Stimulated activated CD4-positive, alpha-beta T cell treated with anti-CD3 and anti-CD28 coated beads, Interleukin-2, amount 100 ng/mL, for 24 hours (primary cell): ENCODE results near the gene TAOK1.

Experiments used
- DNase-seq, 2 donors: peaks; one replicate each; pipeline ENCODE4 v3.0.0-alpha.2; 2020

TAOK1 gene

GRCh38 chr17:29571883-29572681, 181.9 kb downstream of the TAOK1 start:
- no peak for DNase-seq

GRCh38 chr17:29572691-29573557, 182.8 kb downstream of the TAOK1 start:
- peak; percentile 55 to 71 for DNase-seq

- no peak for DNase-seq
These were observed 183.4 kb downstream of the TAOK1 start for GRCh38 chr17:29573558-29573869.

GRCh38 chr17:29573871-29574731, 183.9 kb downstream of the TAOK1 start:
- DNase-seq: no peak

- DNase-seq: no peak
These were observed 184.8 kb downstream of the TAOK1 start for GRCh38 chr17:29574732-29575510.

GRCh38 chr17:29575511-29576213, 185.5 kb downstream of the TAOK1 start:
- no peak for DNase-seq

- DNase-seq: no peak
These were observed 186.2 kb downstream of the TAOK1 start for GRCh38 chr17:29576214-29577000.

GRCh38 chr17:29577001-29577370, 186.8 kb downstream of the TAOK1 start:
- DNase-seq: no peak

- DNase-seq: no peak
These were observed 187.4 kb downstream of the TAOK1 start for GRCh38 chr17:29577385-29578211.

- DNase-seq: no peak
These were observed 188.7 kb downstream of the TAOK1 start for GRCh38 chr17:29578626-29579485.

GRCh38 chr17:29579866-29580771, 190.0 kb downstream of the TAOK1 start:
- DNase-seq: peak; percentile 91 to 92

GRCh38 chr17:29581583-29582253, 191.6 kb downstream of the TAOK1 start:
- no peak for DNase-seq

GRCh38 chr17:29582254-29582765, 192.1 kb downstream of the TAOK1 start:
- DNase-seq: no peak

GRCh38 chr17:29582772-29583171, 192.6 kb downstream of the TAOK1 start:
- DNase-seq: no peak

GRCh38 chr17:29583324-29584248, 193.4 kb downstream of the TAOK1 start:
- DNase-seq: no peak
